ENCODE results near the gene OR2V1.
"Not testable (repeated sequence)": the region's sequence is repeated elsewhere in the genome, so short reads cannot be mapped to it uniquely, and the experiment has no call there.

Gene OR2V1

GRCh38 chr5:181130832-181131496 lies at the start of gene OR2V1:
OR2V1 (minus strand) TSS chr5:181131169; CDS start chr5:181125304, 5,865 bp downstream.
- no peak for DNase-seq

GRCh38 chr5:181177559-181177958 lies 46.6 kb upstream of the OR2V1 start:
- DNase-seq, result not testable (repeated sequence)

- no peak for DNase-seq
Measured at GRCh38 chr5:181176254-181176952, 45.4 kb upstream of the OR2V1 start.

GRCh38 chr5:181173420-181174342 lies 42.7 kb upstream of the OR2V1 start:
- DNase-seq, result peak; percentile 70

GRCh38 chr5:181173027-181173419 lies 42.1 kb upstream of the OR2V1 start:
- DNase-seq, result no peak

GRCh38 chr5:181171782-181172181 lies 40.8 kb upstream of the OR2V1 start:
- DNase-seq, result no peak

- no peak for DNase-seq
Measured at GRCh38 chr5:181170996-181171395, 40.0 kb upstream of the OR2V1 start.

GRCh38 chr5:181170237-181170825 lies 39.4 kb upstream of the OR2V1 start:
- no peak for DNase-seq

- DNase-seq, result peak; percentile 69
Measured at GRCh38 chr5:181169459-181170236, 38.7 kb upstream of the OR2V1 start.

GRCh38 chr5:181168595-181169118 lies 37.7 kb upstream of the OR2V1 start:
- DNase-seq, result no peak

- DNase-seq, result no peak
Measured at GRCh38 chr5:181167814-181168488, 37.0 kb upstream of the OR2V1 start.

GRCh38 chr5:181166812-181167733 lies 36.1 kb upstream of the OR2V1 start:
- no peak for DNase-seq

GRCh38 chr5:181164076-181164952 lies 33.3 kb upstream of the OR2V1 start:
- peak; percentile 30 for DNase-seq

- DNase-seq, result no peak
Measured at GRCh38 chr5:181163487-181164075, 32.6 kb upstream of the OR2V1 start.

GRCh38 chr5:181161534-181162175 lies 30.7 kb upstream of the OR2V1 start:
- DNase-seq, result no peak

GRCh38 chr5:181160755-181161533 lies 30.0 kb upstream of the OR2V1 start:
- peak; percentile 53 for DNase-seq

- DNase-seq, result peak; percentile 81
Measured at GRCh38 chr5:181160152-181160754, 29.3 kb upstream of the OR2V1 start.
